ENCODE measurements around the gene TMSB10. TPM values are rescaled to one million over a fixed set of nuclear protein-coding genes. Genes with fewer than 3 reads are reported as not detected.
"Not testable (repeated sequence)": the region's sequence is repeated elsewhere in the genome, so short reads cannot be mapped to it uniquely, and the experiment has no call there.

Gene TMSB10
- total RNA-seq, 2 experiments from 2014 or later: 5,686 to 5,768 TPM

GRCh38 chr2:84872691-84873090, 32.8 kb upstream of the TMSB10 start:
- POLR2A ChIA-PET: interaction anchor here (0.6 kb wide), 1 partner anchor 93 kb away, joined by 3 read pairs; no protein-coding TSS in a partner anchor
- CTCF ChIA-PET, DNase-seq, H3K4me3 Mint-ChIP-seq, H3K9me3 Mint-ChIP-seq, H3K27me3 Mint-ChIP-seq, H3K27ac Mint-ChIP-seq: not testable (repeated sequence)
- peaks cover 60% of the 10 kb centered on the region for H3K4me1 Mint-ChIP-seq
- peaks cover 41% of the 10 kb centered on the region for H3K36me3 Mint-ChIP-seq (ENCODE audit: low read depth)

GRCh38 chr2:84873350-84873749, 32.1 kb upstream of the TMSB10 start:
- Mint-ChIP-seq H3K4me1 (peaks cover 63% of the 10 kb centered on the region), H3K9me3 (no peaks in the 10 kb centered on the region), H3K36me3 (ENCODE audit: low read depth) (peaks cover 37% of the 10 kb centered on the region), H3K27ac (no peak overlapping the region), H3K4me3 (no peak overlapping the region), H3K27me3 (no peaks in the 10 kb centered on the region)
- POLR2A ChIA-PET: no interaction called here
- DNase-seq: no peak
- CTCF ChIA-PET: no interaction called here

- ChIA-PET POLR2A (no interaction called here), CTCF (interaction anchor here (0.7 to 1.4 kb wide), 2 partner anchors 10 to 51 kb away, joined by 3 read pairs; no protein-coding TSS in a partner anchor)
- DNase-seq: no peak
- Mint-ChIP-seq H3K9me3 (no peaks in the 10 kb centered on the region), H3K27me3 (no peaks in the 10 kb centered on the region), H3K36me3 (ENCODE audit: low read depth) (peaks cover 37% of the 10 kb centered on the region), H3K4me1 (peaks cover 72% of the 10 kb centered on the region), H3K27ac (no peak overlapping the region), H3K4me3 (no peak overlapping the region)
Measured at GRCh38 chr2:84874381-84875212, 30.9 kb upstream of the TMSB10 start.

GRCh38 chr2:84875213-84875560, 30.3 kb upstream of the TMSB10 start:
- Mint-ChIP-seq H3K27me3 (no peaks in the 10 kb centered on the region), H3K36me3 (ENCODE audit: low read depth) (peaks cover 36% of the 10 kb centered on the region), H3K9me3 (no peaks in the 10 kb centered on the region), H3K4me3 (no peak overlapping the region), H3K4me1 (peaks cover 73% of the 10 kb centered on the region), H3K27ac (no peak overlapping the region)
- POLR2A ChIA-PET: no interaction called here
- no peak for DNase-seq
- CTCF ChIA-PET: interaction anchor here (1.4 to 3.2 kb wide), 2 partner anchors 10 to 51 kb away, joined by 3 to 23 read pairs; no protein-coding TSS in a partner anchor

GRCh38 chr2:84875619-84876018, 29.8 kb upstream of the TMSB10 start:
- not testable (repeated sequence) for H3K27ac Mint-ChIP-seq, H3K4me3 Mint-ChIP-seq, H3K27me3 Mint-ChIP-seq, H3K9me3 Mint-ChIP-seq, DNase-seq
- CTCF ChIA-PET: interaction anchor here (1.4 to 3.2 kb wide), 2 partner anchors 11 to 50 kb away, joined by 3 to 23 read pairs; no protein-coding TSS in a partner anchor
- Mint-ChIP-seq H3K4me1 (peaks cover 68% of the 10 kb centered on the region), H3K36me3 (ENCODE audit: low read depth) (peaks cover 35% of the 10 kb centered on the region)
- POLR2A ChIA-PET: interaction anchor here (2.1 to 17.0 kb wide), 2 partner anchors 27 to 50 kb away, joined by 8 to 467 read pairs; partner anchors contain the start of gene TMSB10

- CTCF ChIA-PET: interaction anchor here (1.4 to 3.2 kb wide), 2 partner anchors 12 to 50 kb away, joined by 3 to 23 read pairs; no protein-coding TSS in a partner anchor
- H3K27me3 Mint-ChIP-seq: no peaks in the 10 kb centered on the region
- peaks cover 34% of the 10 kb centered on the region for H3K36me3 Mint-ChIP-seq (ENCODE audit: low read depth)
- no peak overlapping the region for H3K4me3 Mint-ChIP-seq
- H3K9me3 Mint-ChIP-seq: no peaks in the 10 kb centered on the region
- POLR2A ChIA-PET: interaction anchor here (2.1 to 17.0 kb wide), 2 partner anchors 26 to 49 kb away, joined by 8 to 467 read pairs; partner anchors contain the start of gene TMSB10
- peaks cover 65% of the 10 kb centered on the region for H3K4me1 Mint-ChIP-seq
- no peak overlapping the region for H3K27ac Mint-ChIP-seq
- DNase-seq: no peak
Measured at GRCh38 chr2:84876369-84876768, 29.1 kb upstream of the TMSB10 start.

GRCh38 chr2:84878459-84878858, 27.0 kb upstream of the TMSB10 start:
- Mint-ChIP-seq H3K36me3 (ENCODE audit: low read depth) (peaks cover 30% of the 10 kb centered on the region), H3K4me3 (no peak overlapping the region), H3K27me3 (no peaks in the 10 kb centered on the region), H3K4me1 (peaks cover 71% of the 10 kb centered on the region), H3K27ac (no peak overlapping the region), H3K9me3 (no peaks in the 10 kb centered on the region)
- ChIA-PET CTCF (interaction anchor here (3.2 to 5.7 kb wide), 2 partner anchors 46 to 48 kb away, joined by 23 to 98 read pairs; no protein-coding TSS in a partner anchor), POLR2A (interaction anchor here (1.7 to 17.0 kb wide), 4 partner anchors 24 to 96 kb away, joined by 4 to 467 read pairs (median 11); partner anchors contain the start of gene TMSB10)
- no peak for DNase-seq

- peak overlapping the region; percentile 44 for H3K27ac Mint-ChIP-seq
- H3K27me3 Mint-ChIP-seq: no peaks in the 10 kb centered on the region
- H3K4me1 Mint-ChIP-seq: peaks cover 70% of the 10 kb centered on the region
- CTCF ChIA-PET: interaction anchor here (0.8 to 5.7 kb wide), 3 partner anchors 46 to 96 kb away, joined by 3 to 98 read pairs (median 6); no protein-coding TSS in a partner anchor
- H3K4me3 Mint-ChIP-seq: peak overlapping the region; percentile 80
- H3K36me3 Mint-ChIP-seq (ENCODE audit: low read depth): peaks cover 30% of the 10 kb centered on the region
- H3K9me3 Mint-ChIP-seq: no peaks in the 10 kb centered on the region
- DNase-seq: peak; percentile 13
- POLR2A ChIA-PET: interaction anchor here (1.5 to 17.0 kb wide), 10 partner anchors 10 to 420 kb away, joined by 4 to 467 read pairs (median 16); partner anchors contain the start of genes KCMF1, SUCLG1 and TMSB10
Measured at GRCh38 chr2:84878896-84879583, 26.4 kb upstream of the TMSB10 start.

- H3K4me1 Mint-ChIP-seq: peaks cover 63% of the 10 kb centered on the region
- H3K9me3 Mint-ChIP-seq: no peaks in the 10 kb centered on the region
- peak overlapping the region; percentile 58 for H3K27ac Mint-ChIP-seq
- peaks cover 23% of the 10 kb centered on the region for H3K36me3 Mint-ChIP-seq (ENCODE audit: low read depth)
- no peak for DNase-seq
- ChIA-PET CTCF (interaction anchor here (0.6 to 5.7 kb wide), 14 partner anchors 10 to 204 kb away, joined by 3 to 98 read pairs (median 10); no protein-coding TSS in a partner anchor), POLR2A (interaction anchor here (0.6 to 17.0 kb wide), 17 partner anchors 9 to 421 kb away, joined by 3 to 467 read pairs (median 11); partner anchors contain the start of genes KCMF1, SUCLG1 and TMSB10)
- H3K27me3 Mint-ChIP-seq: no peaks in the 10 kb centered on the region
- H3K4me3 Mint-ChIP-seq: peak overlapping the region; percentile 80
Measured at GRCh38 chr2:84879584-84880394, 25.7 kb upstream of the TMSB10 start.

GRCh38 chr2:84880395-84880644, 25.1 kb upstream of the TMSB10 start:
- peak overlapping the region; percentile 58 for H3K27ac Mint-ChIP-seq
- peaks cover 57% of the 10 kb centered on the region for H3K4me1 Mint-ChIP-seq
- no peak for DNase-seq
- H3K27me3 Mint-ChIP-seq: no peaks in the 10 kb centered on the region
- peaks cover 18% of the 10 kb centered on the region for H3K36me3 Mint-ChIP-seq (ENCODE audit: low read depth)
- H3K9me3 Mint-ChIP-seq: no peaks in the 10 kb centered on the region
- ChIA-PET CTCF (interaction anchor here (0.6 to 5.7 kb wide), 14 partner anchors 9 to 204 kb away, joined by 3 to 98 read pairs (median 10); no protein-coding TSS in a partner anchor), POLR2A (interaction anchor here (0.7 to 17.0 kb wide), 17 partner anchors 9 to 421 kb away, joined by 3 to 467 read pairs (median 11); partner anchors contain the start of genes KCMF1, SUCLG1 and TMSB10)
- H3K4me3 Mint-ChIP-seq: peak overlapping the region; percentile 80

- Mint-ChIP-seq H3K9me3 (no peaks in the 10 kb centered on the region), H3K36me3 (ENCODE audit: low read depth) (peaks cover 14% of the 10 kb centered on the region), H3K4me3 (peak within 1 kb of the TSS; percentile 91), H3K27me3 (no peaks in the 10 kb centered on the region), H3K27ac (peak within 1 kb of the TSS; percentile 87), H3K4me1 (peaks cover 56% of the 10 kb centered on the region)
- CTCF ChIA-PET: interaction anchor here (0.6 to 5.7 kb wide), 18 partner anchors 9 to 383 kb away, joined by 3 to 98 read pairs (median 7); no protein-coding TSS in a partner anchor
- POLR2A ChIA-PET: interaction anchor here (0.7 to 17.0 kb wide), 21 partner anchors 8 to 422 kb away, joined by 3 to 467 read pairs (median 7); partner anchors contain the start of genes KCMF1, SUCLG1 and TMSB10
- DNase-seq: peak; percentile 58
Measured at GRCh38 chr2:84880645-84881521, 24.6 kb upstream of the TMSB10 start, which contains the start of gene TRABD2A. Gene TRABD2A, minus strand, starts transcription at chr2:84881084. Its CDS starts 45 bp downstream, at chr2:84881039.
